Measurements from ENCODE around the gene ITGA11. TPM values are rescaled to one million over a fixed set of nuclear protein-coding genes. Genes with fewer than 3 reads are reported as not detected.

ITGA11 gene
- total RNA-seq, 1 donor from 2014 or later: 3.1 TPM

DNA sequence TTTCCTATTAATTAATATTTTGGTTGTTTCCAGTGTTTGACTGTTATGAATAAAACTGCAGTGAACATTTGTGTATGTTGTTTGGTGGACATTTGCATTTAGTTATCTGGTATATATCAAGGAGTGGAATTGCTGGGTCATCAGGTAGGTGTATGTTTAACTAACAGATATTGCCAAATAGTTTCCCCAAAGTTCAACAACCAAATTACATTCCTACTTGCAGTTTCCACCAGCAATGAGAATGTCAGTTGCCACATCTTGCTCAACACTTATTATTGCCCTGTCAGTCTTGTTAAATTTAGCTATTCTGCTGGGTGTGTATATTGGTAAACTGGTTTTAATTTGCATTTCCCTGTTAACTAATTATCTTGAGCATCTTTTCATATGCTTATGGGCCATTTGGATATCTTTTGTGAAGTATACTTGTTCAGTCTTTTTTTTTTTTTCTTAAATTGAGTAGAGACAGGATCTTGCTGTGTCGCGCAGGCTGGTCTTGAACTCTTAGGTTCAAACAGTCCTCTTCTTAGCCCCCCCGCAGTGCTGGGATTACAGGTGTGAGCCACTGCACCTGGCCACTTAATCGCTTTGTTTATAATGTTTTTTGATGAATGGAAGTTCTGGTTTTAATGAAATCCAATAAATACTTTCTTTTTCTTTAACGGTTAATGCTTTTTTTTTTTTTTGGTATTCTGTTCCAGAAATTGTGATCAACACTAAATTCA, 146.5 kb downstream of the ITGA11 start:
- Mint-ChIP-seq H3K27me3 (no peaks in the 10 kb centered on the region), H3K36me3 (ENCODE audit: low read depth) (peaks cover 37% of the 10 kb centered on the region), H3K4me1 (peaks cover 42% of the 10 kb centered on the region), H3K27ac (no peak overlapping the region), H3K4me3 (no peak overlapping the region), H3K9me3 (no peaks in the 10 kb centered on the region)
- DNase-seq: no peak
- intact Hi-C loops (cut with micrococcal nuclease): no loop called here

DNA sequence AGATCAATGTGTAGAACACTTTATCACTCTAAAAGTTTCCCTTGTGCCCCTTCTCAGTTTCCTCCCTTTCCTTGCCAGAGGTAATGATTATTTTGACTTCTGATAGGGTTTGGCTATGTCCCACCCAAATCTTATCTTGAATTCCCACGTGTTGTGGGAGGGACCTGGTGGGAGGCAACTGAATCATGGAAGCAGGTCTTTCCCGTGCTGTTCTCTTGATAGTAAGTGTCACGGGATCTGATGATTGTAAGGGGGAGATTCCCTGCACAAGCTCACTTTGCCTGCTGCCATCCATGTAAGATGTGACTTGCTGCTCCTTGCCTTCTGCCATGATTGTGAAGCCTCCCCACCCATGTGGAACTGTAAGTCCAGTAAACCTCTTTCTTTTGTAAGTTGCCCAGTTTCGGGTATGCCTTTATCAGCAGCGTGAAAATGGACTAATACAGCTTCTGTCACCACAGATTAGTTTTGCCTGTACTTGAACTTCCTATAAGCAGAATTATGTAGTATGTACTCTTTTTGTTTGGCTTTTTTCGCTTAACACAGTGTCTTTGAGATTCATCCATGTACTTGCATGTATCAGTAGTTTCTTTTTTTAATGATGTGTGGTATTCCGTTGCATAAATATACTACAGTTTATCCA, 147.2 kb downstream of the ITGA11 start:
- Mint-ChIP-seq H3K9me3 (no peaks in the 10 kb centered on the region), H3K4me3 (no peak overlapping the region), H3K36me3 (ENCODE audit: low read depth) (peaks cover 37% of the 10 kb centered on the region), H3K27ac (peak overlapping the region; percentile 10), H3K4me1 (peaks cover 48% of the 10 kb centered on the region), H3K27me3 (no peaks in the 10 kb centered on the region)
- intact Hi-C loops (cut with micrococcal nuclease): no loop called here
- DNase-seq: no peak

DNA sequence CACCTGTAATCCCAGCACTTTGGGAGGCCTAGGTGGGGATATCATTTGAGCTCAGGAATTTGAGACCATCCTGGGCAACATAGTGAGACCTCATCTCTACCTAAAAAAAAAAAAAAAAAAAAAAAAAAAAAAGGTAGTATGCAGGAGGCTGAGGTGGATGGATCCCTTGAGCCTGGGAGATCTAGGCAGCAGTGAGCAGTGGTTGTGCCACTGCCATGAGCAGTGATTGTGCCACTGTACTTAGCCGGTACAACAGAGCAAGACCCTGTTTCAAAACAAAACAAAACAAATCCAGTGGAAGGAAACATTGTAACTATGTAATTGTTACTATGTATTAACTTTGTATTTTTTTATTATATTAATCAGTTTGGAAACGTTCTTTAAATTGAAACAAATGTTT, 148.6 kb downstream of the ITGA11 start:
- Mint-ChIP-seq H3K27me3 (no peaks in the 10 kb centered on the region), H3K36me3 (ENCODE audit: low read depth) (peaks cover 45% of the 10 kb centered on the region), H3K27ac (no peak overlapping the region), H3K4me3 (no peak overlapping the region), H3K9me3 (no peaks in the 10 kb centered on the region), H3K4me1 (peaks cover 54% of the 10 kb centered on the region)
- DNase-seq: no peak
- intact Hi-C loops (cut with micrococcal nuclease): no loop called here

DNA sequence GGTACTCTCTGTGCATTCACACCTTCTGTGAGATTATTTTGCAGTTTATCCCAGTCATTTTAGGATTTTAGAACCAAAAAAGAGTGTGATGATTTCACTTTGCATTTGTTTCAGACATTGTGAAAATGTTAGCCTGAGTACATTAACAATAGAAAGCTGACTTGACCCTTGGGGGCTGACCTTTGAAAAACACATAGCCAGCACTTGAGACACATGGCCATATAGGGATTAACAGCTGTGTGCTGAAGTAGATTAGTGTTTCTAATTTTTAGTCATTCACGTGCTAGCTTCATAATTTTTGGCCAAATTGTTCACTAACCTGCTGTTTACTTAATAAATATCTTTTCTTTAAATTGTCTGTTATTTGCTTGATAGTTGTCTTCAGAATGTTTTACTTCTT, 151.0 kb downstream of the ITGA11 start:
- no peaks in the 10 kb centered on the region for H3K27me3 Mint-ChIP-seq
- H3K36me3 Mint-ChIP-seq (ENCODE audit: low read depth): peaks cover 38% of the 10 kb centered on the region
- peaks cover 51% of the 10 kb centered on the region for H3K4me1 Mint-ChIP-seq
- H3K4me3 Mint-ChIP-seq: peak overlapping the region; percentile 95
- no peak overlapping the region for H3K27ac Mint-ChIP-seq
- no peaks in the 10 kb centered on the region for H3K9me3 Mint-ChIP-seq
- no peak for DNase-seq
- intact Hi-C loops (cut with micrococcal nuclease): no loop called here

DNA sequence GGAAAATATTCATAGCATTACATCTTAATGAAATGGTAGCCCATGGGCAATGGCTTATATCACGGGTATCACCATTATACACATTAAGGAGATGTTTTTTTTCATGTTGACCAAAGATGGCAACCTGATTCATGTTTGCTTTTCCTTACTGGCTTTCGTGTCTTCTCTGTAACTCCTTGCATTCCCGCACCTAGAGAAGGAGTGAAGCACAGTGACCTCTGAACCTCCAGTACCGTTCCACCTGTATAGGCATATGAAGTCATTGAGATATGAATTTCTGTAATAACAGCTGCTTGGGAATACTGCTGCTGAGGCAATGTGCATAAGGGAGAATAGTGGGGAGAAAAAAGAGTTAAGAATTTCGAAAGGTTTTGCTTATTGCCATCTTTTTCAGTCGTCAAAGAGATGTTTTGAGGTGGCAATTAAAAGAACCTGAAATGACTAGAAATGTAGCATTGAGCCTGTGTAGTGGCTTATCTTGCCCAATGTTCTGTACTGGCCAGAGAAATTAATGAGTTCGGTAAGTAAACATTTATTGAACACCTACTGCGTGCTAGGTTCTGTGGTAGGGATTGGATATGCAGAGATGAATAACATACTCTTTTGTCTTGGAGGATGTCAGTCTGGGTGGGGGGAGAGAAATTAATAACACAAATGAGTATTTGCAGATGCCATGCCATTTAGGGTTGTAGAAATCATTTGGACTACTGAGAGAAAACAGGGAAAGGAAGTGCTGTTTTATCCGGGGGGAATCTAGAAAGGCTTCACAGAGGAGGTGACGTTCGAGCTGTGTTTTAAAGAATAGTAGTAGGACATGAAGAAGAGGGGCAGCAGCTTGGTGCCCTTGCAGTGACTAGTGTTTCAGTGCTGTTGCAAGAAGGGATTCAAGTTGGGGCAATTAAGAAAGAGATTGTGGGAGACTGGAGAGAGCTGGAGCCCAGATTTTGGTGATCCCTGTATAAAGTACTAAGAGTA, 151.9 kb downstream of the ITGA11 start:
- Mint-ChIP-seq H3K9me3 (no peaks in the 10 kb centered on the region), H3K27ac (no peak overlapping the region), H3K4me3 (peak overlapping the region; percentile 95), H3K4me1 (peaks cover 49% of the 10 kb centered on the region), H3K27me3 (no peaks in the 10 kb centered on the region), H3K36me3 (ENCODE audit: low read depth) (peaks cover 32% of the 10 kb centered on the region)
- intact Hi-C loops (cut with micrococcal nuclease): loop anchor here (5.0 to 10.0 kb wide), 4 partner anchors 225 to 1775 kb away; partner anchors contain the start of genes MAP2K5, PIAS1, RPL4 and ZWILCH
- DNase-seq: peak; percentile 54

DNA sequence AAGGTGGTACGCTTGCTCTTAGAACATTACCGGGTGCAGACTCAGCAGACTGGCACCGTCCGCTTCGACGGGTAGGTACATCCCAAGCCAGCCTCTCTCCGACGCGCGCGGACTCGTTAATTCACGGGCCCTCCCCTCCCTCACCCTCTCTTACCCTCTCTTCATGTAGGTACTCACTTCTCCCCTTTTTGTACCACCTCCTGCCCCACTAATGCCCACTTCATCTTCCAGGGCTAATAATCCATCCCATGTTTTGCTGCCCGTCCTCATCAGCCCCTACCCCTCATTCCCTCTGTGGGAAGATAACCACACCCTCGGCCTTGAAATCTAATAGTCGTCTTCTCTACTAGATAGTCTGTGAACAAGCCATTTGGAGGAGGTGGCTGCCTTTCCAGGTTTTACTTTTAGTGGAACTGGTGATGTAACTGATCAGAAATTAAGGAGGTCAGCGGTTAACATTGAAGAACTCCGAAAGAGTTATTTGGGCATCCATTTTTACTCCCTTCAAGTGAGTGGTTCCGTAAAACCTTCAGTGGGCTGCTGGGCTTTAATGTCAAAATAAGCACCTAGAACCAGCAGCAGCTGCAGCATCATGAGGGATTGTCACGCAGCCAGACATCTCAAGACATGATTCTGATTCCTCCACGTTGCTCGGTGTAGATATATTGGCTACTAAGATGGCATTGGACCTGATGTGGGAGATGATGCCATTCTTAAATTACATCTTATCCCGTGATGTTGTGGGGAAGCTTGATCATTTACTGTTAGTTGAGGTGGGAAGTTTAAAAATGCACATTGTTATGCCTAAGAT, 153.2 kb downstream of the ITGA11 start:
- Mint-ChIP-seq H3K4me3 (peak overlapping the region; percentile 95), H3K27me3 (no peaks in the 10 kb centered on the region), H3K4me1 (peaks cover 43% of the 10 kb centered on the region), H3K27ac (peak overlapping the region; percentile 91), H3K36me3 (ENCODE audit: low read depth) (peaks cover 23% of the 10 kb centered on the region), H3K9me3 (no peaks in the 10 kb centered on the region)
- DNase-seq: peak; percentile 64
- intact Hi-C loops (cut with micrococcal nuclease): loop anchor here (1.0 to 10.0 kb wide), 6 partner anchors 21 to 1774 kb away; partner anchors contain the start of genes MAP2K5, PIAS1, RPL4 and ZWILCH

DNA sequence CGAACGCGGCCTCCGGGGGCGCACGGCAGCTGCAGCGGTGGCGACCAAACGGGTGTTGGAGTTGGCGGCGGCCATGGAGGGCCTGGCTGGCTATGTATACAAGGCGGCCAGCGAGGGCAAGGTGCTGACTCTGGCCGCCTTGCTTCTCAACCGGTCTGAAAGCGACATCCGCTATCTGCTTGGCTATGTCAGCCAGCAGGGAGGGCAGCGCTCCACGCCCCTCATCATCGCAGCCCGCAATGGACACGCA, 153.7 kb downstream of the ITGA11 start:
- DNase-seq: no peak
- peak overlapping the region; percentile 95 for H3K4me3 Mint-ChIP-seq
- no peaks in the 10 kb centered on the region for H3K9me3 Mint-ChIP-seq
- H3K4me1 Mint-ChIP-seq: peaks cover 44% of the 10 kb centered on the region
- H3K27ac Mint-ChIP-seq: peak overlapping the region; percentile 91
- no peaks in the 10 kb centered on the region for H3K27me3 Mint-ChIP-seq
- peaks cover 23% of the 10 kb centered on the region for H3K36me3 Mint-ChIP-seq (ENCODE audit: low read depth)
- intact Hi-C loops (cut with micrococcal nuclease): loop anchor here (1.0 to 10.0 kb wide), 6 partner anchors 21 to 1773 kb away; partner anchors contain the start of genes MAP2K5, PIAS1, RPL4 and ZWILCH

DNA sequence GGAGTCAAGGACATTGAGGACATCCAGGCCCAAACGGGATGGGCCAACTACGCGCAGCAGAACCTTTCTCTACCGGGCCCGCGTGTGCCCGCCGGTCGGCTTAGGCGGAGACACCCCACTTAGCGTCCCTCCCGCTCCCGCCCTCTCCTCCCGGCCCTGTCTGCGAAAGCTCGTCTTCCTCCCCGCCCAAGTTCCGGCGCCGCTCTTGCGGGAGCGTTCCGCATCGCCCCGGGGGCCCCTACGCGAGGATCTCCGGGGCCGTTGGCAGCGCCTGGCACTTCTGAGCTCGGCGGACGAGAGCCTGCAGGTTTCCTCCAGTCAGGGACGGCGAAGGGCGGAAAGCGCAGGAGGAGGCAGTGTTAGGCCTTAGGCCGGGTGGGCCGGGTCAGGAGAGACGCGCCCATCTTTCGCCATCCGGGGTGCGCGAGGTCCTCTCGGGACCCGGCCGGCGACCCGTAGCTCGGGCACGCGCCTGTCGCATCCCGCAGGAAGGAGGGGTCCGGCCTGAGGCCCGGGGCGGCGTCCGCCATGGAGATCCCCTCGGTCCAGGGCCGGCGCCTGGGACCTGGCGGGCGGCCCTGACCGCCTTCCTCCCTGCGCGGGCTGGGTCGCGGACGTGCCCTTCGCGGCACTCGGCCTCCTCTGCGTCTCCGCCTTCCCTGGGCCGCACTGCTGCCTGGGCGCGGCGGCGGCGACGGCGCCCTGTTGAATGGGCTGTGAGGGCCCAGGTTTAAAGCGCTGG, 154.2 kb downstream of the ITGA11 start, which contains the start of gene FEM1B:
Gene FEM1B, plus strand, starts transcription at position 143 of the 742 bp plus-strand sequence. CDS start 673 bp downstream, outside the sequence.
- DNase-seq: peak; percentile 96
- H3K4me3 Mint-ChIP-seq: peak within 1 kb of the TSS; percentile 95
- H3K27me3 Mint-ChIP-seq: no peaks in the 10 kb centered on the region
- H3K36me3 Mint-ChIP-seq (ENCODE audit: low read depth): peaks cover 23% of the 10 kb centered on the region
- peak within 1 kb of the TSS; percentile 96 for H3K27ac Mint-ChIP-seq
- H3K4me1 Mint-ChIP-seq: peaks cover 48% of the 10 kb centered on the region
- intact Hi-C loops (cut with micrococcal nuclease): loop anchor here (1.0 to 10.0 kb wide), 8 partner anchors 20 to 1773 kb away; partner anchors contain the start of genes CLN6, MAP2K5, PIAS1 and RPL4
- H3K9me3 Mint-ChIP-seq: no peaks in the 10 kb centered on the region

DNA sequence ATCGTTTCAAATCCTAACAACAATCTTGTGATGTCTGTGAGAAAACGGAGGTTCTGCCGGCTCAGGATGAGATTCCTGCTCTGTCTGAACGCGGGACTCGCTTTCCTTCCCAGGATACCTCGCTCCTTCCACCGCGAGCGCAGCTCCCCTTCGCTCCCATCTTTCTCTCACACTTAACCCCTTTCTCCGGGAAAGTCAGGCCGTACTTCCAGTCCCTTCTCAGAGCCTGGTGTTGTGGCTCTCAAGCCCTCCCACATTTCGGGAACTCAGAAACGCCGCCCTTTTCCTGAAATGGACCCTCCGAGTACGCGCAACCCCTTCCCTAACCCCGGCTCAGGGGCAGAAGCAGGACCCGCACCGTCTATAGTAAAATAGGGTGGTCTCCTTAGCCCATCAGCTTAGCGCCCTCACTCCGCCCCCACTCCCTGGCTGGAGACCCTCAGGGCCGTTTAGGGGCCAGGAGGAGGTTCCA, 154.8 kb downstream of the ITGA11 start:
- H3K27me3 Mint-ChIP-seq: no peaks in the 10 kb centered on the region
- DNase-seq: no peak
- H3K4me3 Mint-ChIP-seq: peak overlapping the region; percentile 95
- H3K4me1 Mint-ChIP-seq: peaks cover 45% of the 10 kb centered on the region
- no peaks in the 10 kb centered on the region for H3K9me3 Mint-ChIP-seq
- peak overlapping the region; percentile 96 for H3K27ac Mint-ChIP-seq
- intact Hi-C loops (cut with micrococcal nuclease): loop anchor here (1.0 to 10.0 kb wide), 6 partner anchors 20 to 1772 kb away; partner anchors contain the start of genes CLN6, MAP2K5, PIAS1 and RPL4
- H3K36me3 Mint-ChIP-seq (ENCODE audit: low read depth): peaks cover 23% of the 10 kb centered on the region

DNA sequence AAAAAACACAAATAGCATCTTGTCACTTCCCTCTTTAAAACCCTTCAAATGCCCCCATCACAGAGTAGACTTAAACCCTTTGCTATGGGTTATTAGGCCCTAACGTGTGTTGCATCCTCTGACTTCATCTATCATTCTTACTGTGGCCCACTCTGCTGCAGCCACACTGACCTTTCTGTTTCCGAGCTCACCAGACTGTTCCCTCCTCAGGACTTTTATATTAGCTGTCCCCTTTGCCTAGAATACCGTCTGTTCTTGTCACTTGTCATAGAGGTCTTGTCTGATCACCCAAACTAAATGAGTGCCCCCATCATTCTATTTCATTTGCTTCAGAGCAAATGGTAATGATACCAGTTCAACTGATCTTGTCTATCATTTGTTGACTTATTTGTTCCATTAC, 155.3 kb downstream of the ITGA11 start:
- Mint-ChIP-seq H3K9me3 (no peaks in the 10 kb centered on the region), H3K27me3 (no peaks in the 10 kb centered on the region), H3K27ac (peak overlapping the region; percentile 96), H3K4me3 (peak overlapping the region; percentile 95), H3K36me3 (ENCODE audit: low read depth) (peaks cover 18% of the 10 kb centered on the region), H3K4me1 (peaks cover 40% of the 10 kb centered on the region)
- peak; percentile 58 for DNase-seq
- intact Hi-C loops (cut with micrococcal nuclease): loop anchor here (1.0 to 10.0 kb wide), 6 partner anchors 19 to 1772 kb away; partner anchors contain the start of genes CLN6, MAP2K5, PIAS1 and RPL4

DNA sequence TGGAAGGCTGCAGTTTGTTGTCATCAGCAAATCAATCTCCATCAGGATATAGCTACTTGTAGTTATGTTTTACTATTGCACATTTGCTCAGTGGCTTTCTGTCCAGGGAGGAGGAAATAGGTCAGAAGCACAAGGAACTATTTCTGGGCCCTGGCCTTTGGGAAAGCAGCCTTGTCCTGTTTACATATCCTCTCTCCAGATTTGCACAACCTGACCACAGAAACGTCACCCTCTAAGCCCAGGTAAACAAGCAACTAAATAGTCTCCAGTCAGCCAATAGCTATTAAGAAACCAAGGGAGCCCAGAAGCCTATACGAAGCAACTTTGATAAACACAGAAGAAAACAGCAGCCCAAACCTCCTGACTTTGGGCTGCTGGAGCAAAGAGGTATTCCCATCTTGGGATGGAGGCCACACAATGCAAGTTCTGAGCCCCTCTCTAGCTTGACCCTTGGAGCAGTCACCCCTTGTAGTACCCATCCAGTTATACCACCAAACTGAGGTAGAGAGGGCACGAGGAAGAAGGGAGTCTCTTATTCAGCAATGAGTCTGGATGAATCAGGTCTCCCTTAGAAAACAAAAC, 156.7 kb downstream of the ITGA11 start:
- peaks cover 33% of the 10 kb centered on the region for H3K4me1 Mint-ChIP-seq
- no peak overlapping the region for H3K4me3 Mint-ChIP-seq
- H3K27me3 Mint-ChIP-seq: peaks cover 4% of the 10 kb centered on the region
- no peaks in the 10 kb centered on the region for H3K9me3 Mint-ChIP-seq
- intact Hi-C loops (cut with micrococcal nuclease): loop anchor here (5.0 to 10.0 kb wide), 4 partner anchors 220 to 1770 kb away; partner anchors contain the start of genes MAP2K5, PIAS1, RPL4 and ZWILCH
- no peak overlapping the region for H3K27ac Mint-ChIP-seq
- H3K36me3 Mint-ChIP-seq (ENCODE audit: low read depth): peaks cover 15% of the 10 kb centered on the region
- DNase-seq: no peak

Data from activated CD4-positive, alpha-beta T cell treated with anti-CD3 and anti-CD28 coated beads, Interleukin-2, amount 10 ng/mL, durations not matched to agents 24 days and 14 days (primary cell).